ENCODE data around the gene PBXIP1.

DNA sequence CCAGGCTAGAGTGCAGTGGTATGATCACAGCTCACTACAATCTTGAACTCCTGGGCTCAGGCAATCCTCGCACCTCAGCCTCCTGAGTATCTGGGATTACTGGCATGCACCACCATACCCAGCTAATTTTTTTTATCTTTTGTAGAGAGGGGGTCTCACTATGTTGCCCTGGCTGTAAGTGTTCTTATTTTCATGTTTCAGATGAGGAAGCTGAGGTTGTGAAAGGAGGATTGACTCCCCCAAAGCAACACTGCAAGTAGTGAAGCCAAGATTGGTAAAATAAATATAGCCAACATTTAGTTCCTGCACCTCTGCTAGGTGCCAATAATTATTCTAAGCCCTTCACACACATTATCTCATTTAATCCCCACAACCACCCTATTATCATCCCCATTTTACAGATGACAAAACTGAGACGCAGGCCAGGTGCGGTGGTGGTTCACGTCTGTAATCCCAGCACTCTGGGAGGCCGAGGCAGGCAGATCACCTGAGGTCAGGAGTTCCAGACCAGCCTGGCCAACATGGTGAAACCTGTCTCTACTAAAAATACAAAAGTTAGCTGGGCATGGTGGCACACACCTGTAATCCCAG, 21.4 kb downstream of the PBXIP1 start:
- TF ChIP-seq, protein P1, sequence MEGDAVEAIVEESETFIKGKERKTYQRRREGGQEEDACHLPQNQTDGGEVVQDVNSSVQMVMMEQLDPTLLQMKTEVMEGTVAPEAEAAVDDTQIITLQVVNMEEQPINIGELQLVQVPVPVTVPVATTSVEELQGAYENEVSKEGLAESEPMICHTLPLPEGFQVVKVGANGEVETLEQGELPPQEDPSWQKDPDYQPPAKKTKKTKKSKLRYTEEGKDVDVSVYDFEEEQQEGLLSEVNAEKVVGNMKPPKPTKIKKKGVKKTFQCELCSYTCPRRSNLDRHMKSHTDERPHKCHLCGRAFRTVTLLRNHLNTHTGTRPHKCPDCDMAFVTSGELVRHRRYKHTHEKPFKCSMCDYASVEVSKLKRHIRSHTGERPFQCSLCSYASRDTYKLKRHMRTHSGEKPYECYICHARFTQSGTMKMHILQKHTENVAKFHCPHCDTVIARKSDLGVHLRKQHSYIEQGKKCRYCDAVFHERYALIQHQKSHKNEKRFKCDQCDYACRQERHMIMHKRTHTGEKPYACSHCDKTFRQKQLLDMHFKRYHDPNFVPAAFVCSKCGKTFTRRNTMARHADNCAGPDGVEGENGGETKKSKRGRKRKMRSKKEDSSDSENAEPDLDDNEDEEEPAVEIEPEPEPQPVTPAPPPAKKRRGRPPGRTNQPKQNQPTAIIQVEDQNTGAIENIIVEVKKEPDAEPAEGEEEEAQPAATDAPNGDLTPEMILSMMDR (IDR thresholded peaks at IDR 0.05): no peak
- no peak for TF ChIP-seq POLR2A (IDR thresholded peaks at IDR 0.05)
